Parathyroid adenoma (tissue), 2 donors: ENCODE data around the gene TUBB.

Experiments used
- H2AFZ ChIP-seq: fragments of 300-600 bp; sonication (generic); one replicate; pipeline ENCODE4 v1.7.0; 2017; ENCODE audit warnings: antibody characterized with exemption, mild to moderate bottlenecking
- H3K27ac ChIP-seq: fragments of 300-600 bp; sonication (generic); one replicate; pipeline ENCODE4 v1.7.0; 2017
- H3K27me3 ChIP-seq: fragments of 300-600 bp; sonication (generic); one replicate; pipeline ENCODE4 v1.7.0; 2017; ENCODE audit warnings: low read length; ENCODE audit not compliant: control insufficient read depth, insufficient read depth
- H3K36me3 ChIP-seq: fragments of 300-600 bp; sonication (generic); one replicate; pipeline ENCODE4 v1.7.0; 2017; ENCODE audit warnings: low read length; ENCODE audit not compliant: control insufficient read depth, insufficient read depth
- H3K4me1 ChIP-seq: fragments of 300-600 bp; sonication (generic); one replicate; pipeline ENCODE4 v1.7.0; 2017; ENCODE audit warnings: control low read depth
- H3K4me2 ChIP-seq: fragments of 300-600 bp; sonication (generic); one replicate; pipeline ENCODE4 v1.7.0; 2017; ENCODE audit warnings: low read length
- H3K4me3 ChIP-seq: fragments of 300-600 bp; sonication (generic); one replicate; pipeline ENCODE4 v1.7.0; 2017; ENCODE audit warnings: low read depth, low read length
- H3K79me2 ChIP-seq: fragments of 300-600 bp; sonication (generic); one replicate; pipeline ENCODE4 v1.7.0; 2017; ENCODE audit warnings: control low read depth
- H3K9ac ChIP-seq: fragments of 300-600 bp; sonication (generic); one replicate; pipeline ENCODE4 v1.7.0; 2017; ENCODE audit warnings: mild to moderate bottlenecking
- H3K9me3 ChIP-seq: fragments of 300-600 bp; sonication (generic); one replicate; pipeline ENCODE4 v1.7.0; 2017; ENCODE audit warnings: low read length; ENCODE audit not compliant: control insufficient read depth
- CTCF ChIP-seq: fragments of 300-600 bp; sonication (generic); IDR thresholded peaks from one replicate; pipeline ENCODE4 v1.7.0; 2017; ENCODE audit warnings: antibody characterized with exemption, mild to moderate bottlenecking
- donor health status: primary hyperparathyroidism.

TUBB gene

GRCh38 chr6:30686009-30686907, 33.9 kb upstream of the TUBB start, which contains the start of gene PPP1R18:
TSS of gene PPP1R18 (minus strand) at chr6:30686645. CDS start at chr6:30686018, 627 bp downstream.
- Histone ChIP-seq H3K9me3 (no peaks in the 10 kb centered on the region), H3K4me2 (peak within 1 kb of the TSS; percentile 94), H3K79me2 (no peaks in the 10 kb centered on the region), H3K9ac (peak within 1 kb of the TSS; percentile 67), H3K4me3 (peak within 1 kb of the TSS; percentile 84), H3K4me1 (peaks cover 3% of the 10 kb centered on the region), H2AFZ (peak within 1 kb of the TSS; percentile 98), H3K36me3 (no peaks in the 10 kb centered on the region), H3K27me3 (no peaks in the 10 kb centered on the region), H3K27ac (peak within 1 kb of the TSS; percentile 93)
- no peak for TF ChIP-seq CTCF

- Histone ChIP-seq H3K9me3 (no peaks in the 10 kb centered on the region), H3K27ac (peak overlapping the region; percentile 93), H3K27me3 (no peaks in the 10 kb centered on the region), H3K4me1 (peaks cover 6% of the 10 kb centered on the region), H3K9ac (peak overlapping the region; percentile 67), H3K79me2 (no peaks in the 10 kb centered on the region), H3K36me3 (no peaks in the 10 kb centered on the region), H3K4me3 (peak overlapping the region; percentile 84), H2AFZ (peak overlapping the region; percentile 98), H3K4me2 (peak overlapping the region; percentile 94)
- TF ChIP-seq CTCF, result no peak
Observed at GRCh38 chr6:30686908-30687658, 33.1 kb upstream of the TUBB start.

- Histone ChIP-seq H3K36me3 (no peaks in the 10 kb centered on the region), H3K4me2 (peak overlapping the region; percentile 94), H3K79me2 (no peaks in the 10 kb centered on the region), H2AFZ (peak overlapping the region; percentile 98), H3K9ac (no peak overlapping the region), H3K9me3 (no peaks in the 10 kb centered on the region), H3K27me3 (no peaks in the 10 kb centered on the region), H3K27ac (peak overlapping the region; percentile 93), H3K4me1 (peaks cover 6% of the 10 kb centered on the region), H3K4me3 (peak overlapping the region; percentile 84)
- TF ChIP-seq CTCF, result peak; percentile 14
Observed at GRCh38 chr6:30687659-30688431, 32.3 kb upstream of the TUBB start.

GRCh38 chr6:30688569-30688968, 31.6 kb upstream of the TUBB start:
- no peaks in the 10 kb centered on the region for H3K9me3 ChIP-seq
- H3K4me2 ChIP-seq, result no peak overlapping the region
- no peak overlapping the region for H3K9ac ChIP-seq
- H3K27me3 ChIP-seq, result no peaks in the 10 kb centered on the region
- H3K4me3 ChIP-seq, result no peak overlapping the region
- peak overlapping the region; percentile 93 for H3K27ac ChIP-seq
- peaks cover 6% of the 10 kb centered on the region for H3K4me1 ChIP-seq
- H2AFZ ChIP-seq, result no peak overlapping the region
- H3K36me3 ChIP-seq, result no peaks in the 10 kb centered on the region
- no peak for TF ChIP-seq CTCF
- H3K79me2 ChIP-seq, result no peaks in the 10 kb centered on the region
